Epithelial cell of esophagus (primary cell): Measurements from ENCODE around the gene SYCE1L.
"Not testable (repeated sequence)": the region's sequence is repeated elsewhere in the genome, so short reads cannot be mapped to it uniquely, and the experiment has no call there.

Source experiments
- DNase-seq: peaks from one replicate; pipeline ENCODE4 v3.0.0; 2010; ENCODE audit warnings: low read depth
- H3K4me3 ChIP-seq: 2 replicates; pipeline ENCODE4 v1.5.1; 2011; ENCODE audit warnings: mild to moderate bottlenecking, low read length, control low read depth
- TF ChIP-seq, protein P1 (sequence below): IDR thresholded peaks from 2 replicates; pipeline ENCODE4 v1.5.1; 2011; ENCODE audit warnings: low read depth, mild to moderate bottlenecking, low read length, control low read depth, inconsistent platforms; ENCODE audit not compliant: insufficient read depth; ENCODE audit errors: missing control alignments

The SYCE1L gene, protein sequence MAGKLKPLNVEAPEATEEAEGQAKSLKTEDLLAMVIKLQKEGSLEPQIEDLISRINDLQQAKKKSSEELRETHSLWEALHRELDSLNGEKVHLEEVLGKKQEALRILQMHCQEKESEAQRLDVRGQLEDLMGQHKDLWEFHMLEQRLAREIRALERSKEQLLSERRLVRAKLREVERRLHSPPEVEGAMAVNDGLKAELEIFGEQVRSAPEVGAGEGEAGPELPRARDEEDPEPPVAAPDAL

GRCh38 chr16:77199211-77199610 is at the start of gene SYCE1L:
Gene SYCE1L, plus strand, starts transcription at chr16:77199408. Its CDS starts 44 bp downstream, at chr16:77199452.
- TF ChIP-seq, protein P1, sequence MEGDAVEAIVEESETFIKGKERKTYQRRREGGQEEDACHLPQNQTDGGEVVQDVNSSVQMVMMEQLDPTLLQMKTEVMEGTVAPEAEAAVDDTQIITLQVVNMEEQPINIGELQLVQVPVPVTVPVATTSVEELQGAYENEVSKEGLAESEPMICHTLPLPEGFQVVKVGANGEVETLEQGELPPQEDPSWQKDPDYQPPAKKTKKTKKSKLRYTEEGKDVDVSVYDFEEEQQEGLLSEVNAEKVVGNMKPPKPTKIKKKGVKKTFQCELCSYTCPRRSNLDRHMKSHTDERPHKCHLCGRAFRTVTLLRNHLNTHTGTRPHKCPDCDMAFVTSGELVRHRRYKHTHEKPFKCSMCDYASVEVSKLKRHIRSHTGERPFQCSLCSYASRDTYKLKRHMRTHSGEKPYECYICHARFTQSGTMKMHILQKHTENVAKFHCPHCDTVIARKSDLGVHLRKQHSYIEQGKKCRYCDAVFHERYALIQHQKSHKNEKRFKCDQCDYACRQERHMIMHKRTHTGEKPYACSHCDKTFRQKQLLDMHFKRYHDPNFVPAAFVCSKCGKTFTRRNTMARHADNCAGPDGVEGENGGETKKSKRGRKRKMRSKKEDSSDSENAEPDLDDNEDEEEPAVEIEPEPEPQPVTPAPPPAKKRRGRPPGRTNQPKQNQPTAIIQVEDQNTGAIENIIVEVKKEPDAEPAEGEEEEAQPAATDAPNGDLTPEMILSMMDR, result no peak
- no peak within 1 kb of the TSS for H3K4me3 ChIP-seq
- no peak for DNase-seq

DNA sequence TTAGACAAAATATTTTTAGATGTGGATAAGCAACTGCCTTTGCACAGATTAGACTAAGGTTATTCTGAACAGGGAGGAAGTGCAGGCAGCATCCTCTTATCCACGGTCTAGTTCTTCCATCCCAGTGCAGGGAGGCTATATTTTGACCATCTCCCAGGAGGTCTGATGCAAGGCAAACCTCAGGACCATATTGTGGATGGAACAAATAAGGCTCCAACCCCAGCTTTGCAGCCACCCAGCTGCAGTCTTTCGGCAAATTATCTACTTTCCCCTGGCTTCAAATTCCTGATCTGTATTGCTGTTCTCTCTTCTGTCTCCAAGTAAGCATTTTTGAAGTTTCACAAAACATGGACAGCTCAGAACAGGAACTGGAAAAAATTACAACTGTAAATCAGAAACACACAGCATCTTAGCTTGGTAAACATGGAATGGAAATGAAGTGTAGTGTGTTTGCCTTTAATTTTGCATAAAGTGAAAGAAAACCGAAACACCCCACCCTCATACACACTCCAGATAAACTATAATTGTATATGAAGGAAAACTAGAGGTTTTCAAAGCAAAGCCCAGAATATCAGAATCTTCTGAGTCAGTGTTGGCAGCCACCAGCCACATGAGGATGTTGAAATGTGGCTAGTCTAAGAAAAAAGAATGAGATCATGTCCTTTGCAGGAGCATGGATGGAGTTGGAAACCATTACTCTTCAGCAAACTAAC is 41.7 kb upstream of the SYCE1L start:
- DNase-seq, result no peak
- H3K4me3 ChIP-seq, result no peak overlapping the region
- TF ChIP-seq, protein P1, result no peak

DNA sequence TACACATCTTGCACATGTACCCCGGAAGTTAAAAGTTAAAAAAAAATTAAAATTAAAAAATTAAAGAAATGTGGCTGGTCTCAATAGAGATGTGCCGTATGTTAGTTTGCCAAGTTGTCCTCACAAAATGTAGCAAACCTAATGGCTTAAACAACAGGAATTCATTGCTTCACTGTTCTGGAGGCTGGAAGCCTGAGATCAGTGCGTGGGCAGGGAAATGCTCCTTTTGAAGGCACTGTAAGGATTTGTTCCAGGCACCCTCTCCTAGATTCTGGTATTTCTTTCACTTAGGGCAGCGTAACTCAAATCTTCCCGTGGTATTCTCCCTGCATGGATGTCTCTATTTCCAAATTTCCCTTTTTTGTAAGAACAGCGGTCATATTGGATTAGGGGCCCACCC is 40.9 kb upstream of the SYCE1L start:
- no peak overlapping the region for H3K4me3 ChIP-seq
- TF ChIP-seq, protein P1, result no peak
- no peak for DNase-seq

DNA sequence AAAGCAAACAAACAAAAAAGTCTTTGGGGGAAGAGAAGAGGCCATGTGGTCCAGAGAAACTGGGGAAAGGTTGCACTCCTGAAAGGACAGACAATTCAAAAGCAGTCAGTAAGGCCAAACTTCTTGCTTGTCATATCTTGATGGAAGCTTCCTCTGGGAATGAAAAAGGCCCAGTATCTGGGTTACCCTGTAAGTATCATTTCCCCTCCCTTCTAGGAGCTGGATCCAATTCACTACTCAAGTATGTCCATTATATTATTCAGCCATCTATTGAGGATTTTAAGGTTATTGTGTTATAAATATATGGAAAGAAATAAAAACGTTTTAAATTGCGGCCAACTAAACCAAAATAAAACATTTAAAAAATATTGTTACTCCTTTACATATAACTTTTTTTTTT is 34.2 kb upstream of the SYCE1L start:
- TF ChIP-seq, protein P1, result no peak
- DNase-seq, result no peak

DNA sequence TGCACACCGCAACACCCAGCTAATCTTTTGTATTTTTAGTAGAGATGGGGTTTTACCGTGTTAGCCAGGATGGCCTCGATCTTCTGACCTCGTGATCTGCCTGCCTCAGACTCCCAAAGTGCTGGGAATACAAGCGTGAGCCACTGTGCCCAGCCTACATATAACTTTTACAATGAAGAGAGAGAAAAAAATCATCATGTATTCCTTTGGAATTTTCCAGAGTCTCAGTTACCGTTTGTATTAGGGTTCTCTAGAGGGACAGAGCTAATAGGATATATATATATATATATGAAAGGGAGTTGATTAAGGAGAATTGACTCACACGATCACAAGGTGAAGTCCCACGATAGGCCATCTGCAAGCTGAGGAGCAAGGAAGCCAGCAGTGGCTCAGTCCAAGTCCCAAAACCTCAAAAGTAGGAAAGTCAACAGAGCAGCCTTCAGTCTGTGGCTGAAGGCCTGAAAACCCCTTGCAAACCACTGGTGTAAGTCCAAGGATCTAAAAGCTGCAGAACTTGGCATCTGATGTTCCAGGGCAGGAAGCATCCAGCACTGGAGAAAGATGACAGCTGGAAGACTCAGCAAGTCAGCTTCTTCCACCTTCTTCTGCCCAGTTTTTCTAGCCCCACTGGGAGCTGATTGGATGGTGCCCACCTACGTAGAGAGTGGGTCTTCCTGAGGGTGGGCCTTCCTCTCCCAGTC is 33.5 kb upstream of the SYCE1L start:
- not testable (repeated sequence) for H3K4me3 ChIP-seq, DNase-seq

More for the DNA sequence above, 34.2 kb upstream of the SYCE1L start:
- H3K4me3 ChIP-seq, result no peak overlapping the region

GRCh38 chr16:77166726-77167125 is 32.5 kb upstream of the SYCE1L start:
- H3K4me3 ChIP-seq, result no peak overlapping the region
- TF ChIP-seq, protein P1, result no peak
- DNase-seq, result no peak

- no peak overlapping the region for H3K4me3 ChIP-seq
- DNase-seq, result no peak
- TF ChIP-seq, protein P1, result no peak
These were observed 30.3 kb upstream of the SYCE1L start for GRCh38 chr16:77168901-77169300.
